Stomach (tissue), 9 donors: ENCODE measurements around the gene CISH. TPM values are rescaled to one million over a fixed set of nuclear protein-coding genes. Genes with fewer than 3 reads are reported as not detected.

ENCODE experiments used
- DNase-seq, 2 donors: peaks; one replicate each; pipeline versions ENCODE4 v3.0.0 to v3.0.0-alpha.2; 2013 to 2019
- H3K27ac ChIP-seq, 5 donors: fragments of 200-600 bp in 4 of 5; sonication (generic) in 4 of 5; one replicate each; pipeline ENCODE4 v1.5.1; 2013 to 2019; ENCODE audit warnings: mild to moderate bottlenecking in 1 of 5, moderate library complexity in 1 of 5
- H3K27me3 ChIP-seq, 3 donors: fragments of 200-600 bp; sonication (generic); one replicate each; pipeline ENCODE4 v1.5.1; 2017 to 2019; ENCODE audit warnings: mixed run types in 1 of 3
- H3K36me3 ChIP-seq, 4 donors: fragments of 200-600 bp; sonication (generic); 1 replicate in 3 of 4; 2 replicates in 1 of 4; pipeline ENCODE4 v1.5.1; 2016 to 2019
- H3K4me1 ChIP-seq, 4 donors: fragments of 200-600 bp; sonication (generic); one replicate each; pipeline ENCODE4 v1.5.1; 2016 to 2019
- H3K4me3 ChIP-seq, 4 donors: fragments of 200-600 bp; sonication (generic) in 3 of 4; one replicate each; pipeline ENCODE4 v1.5.1; 2016 to 2019; ENCODE audit warnings: mild to moderate bottlenecking in 1 of 4
- H3K9me3 ChIP-seq, 4 donors: fragments of 200-600 bp; sonication (generic); one replicate each; pipeline ENCODE4 v1.5.1; 2016 to 2019
- EP300 ChIP-seq: sonication (generic); formaldehyde crosslinking; IDR thresholded peaks from one replicate; pipeline ENCODE4 v1.6.1; 2017; ENCODE audit warnings: antibody characterized with exemption
- POLR2A ChIP-seq, 4 donors: fragments of 450-650 bp; IDR thresholded peaks; one replicate each; pipeline ENCODE4 v1.6.1; 2016; ENCODE audit warnings: antibody characterized with exemption in 4 of 4, control low read depth in 2 of 4, mild to moderate bottlenecking in 1 of 4, moderate library complexity in 1 of 4
- POLR2AphosphoS5 ChIP-seq, 3 donors: sonication (generic); formaldehyde crosslinking; IDR thresholded peaks; one replicate each; pipeline ENCODE4 v1.6.1; 2016; ENCODE audit warnings: antibody characterized with exemption in 3 of 3
- WGBS, 5 donors: extraction: QIAGEN DNeasy Blood & Tissue Kit in 3 of 5; methylation state at CpG; one replicate each; pipeline versions ENCODE4 v1.1.5 to v1.1.7; 2013 to 2018; 5-methylcytosine and 5-hydroxymethylcytosine counted together
- intact Hi-C: fragments of 100-400 bp; cut with DNase I; formaldehyde crosslinking; loops from one replicate; pipeline ENCODE4 v1.15.1; 2023; ENCODE audit warnings: low total_unique reads
- polyA plus RNA-seq, 3 donors: library from polyadenylated mRNA; stranded (reverse); fragments of 200-250 nt; gene quantifications; one replicate each; pipeline ENCODE4 v1.2.3, GENCODE V29; 2013
- total RNA-seq, 5 donors: library from RNA; depleted of rRNA; stranded (reverse); fragments of >200 nt; gene quantifications; one replicate each; pipeline versions ENCODE4 v1.1.0 to v1.2.3, GENCODE V29; 2014 to 2016
- TF ChIP-seq, protein P1 (sequence below), 7 experiments: fragments of 450-650 bp in 4 of 7; fragments of 200-600 bp in 3 of 7; sonication (generic) in 3 of 7; IDR thresholded peaks; one replicate each; pipeline ENCODE4 v1.5.1; 2016 to 2019; ENCODE audit warnings: antibody characterized with exemption in 7 of 7, control low read depth in 2 of 7, mild to moderate bottlenecking in 1 of 7
- donor health status: healthy with polysubstance abuse.
- donor health status: Bipolar disorder and iron deficiency.
- donor health status: healthy.

The CISH gene
- total and polyA plus RNA-seq, 8 donors, result 1.8 to 11.5 (median 5.6) TPM

DNA sequence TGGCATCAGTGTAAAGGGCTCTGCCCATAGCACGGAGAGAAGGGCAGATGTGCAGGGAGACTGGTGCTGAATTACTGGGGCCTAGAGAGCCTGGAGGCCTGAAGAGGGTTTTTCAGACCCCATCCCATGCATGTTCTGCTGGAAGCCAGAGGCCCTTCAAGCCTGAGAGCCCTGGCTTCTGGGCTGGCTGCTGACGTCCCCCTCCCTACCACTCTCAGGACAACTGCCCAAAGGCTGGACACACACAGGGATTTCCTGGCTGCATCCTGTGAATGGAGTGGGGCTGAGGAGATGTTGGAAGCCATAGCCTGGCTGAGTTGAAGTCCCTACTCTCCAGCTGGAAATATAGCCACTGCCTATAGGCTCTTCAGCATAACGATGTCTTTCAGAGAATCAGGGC lies 46.2 kb upstream of the CISH start:
- no peak overlapping the region for H3K4me3 ChIP-seq
- H3K4me1 ChIP-seq, result no peaks in the 10 kb centered on the region
- intact Hi-C loops, result no loop called here
- TF ChIP-seq POLR2AphosphoS5 (IDR thresholded peaks at IDR 0.05) (no peak), POLR2A (IDR thresholded peaks at IDR 0.05) (no peak), EP300 (no peak)
- TF ChIP-seq, protein P1, sequence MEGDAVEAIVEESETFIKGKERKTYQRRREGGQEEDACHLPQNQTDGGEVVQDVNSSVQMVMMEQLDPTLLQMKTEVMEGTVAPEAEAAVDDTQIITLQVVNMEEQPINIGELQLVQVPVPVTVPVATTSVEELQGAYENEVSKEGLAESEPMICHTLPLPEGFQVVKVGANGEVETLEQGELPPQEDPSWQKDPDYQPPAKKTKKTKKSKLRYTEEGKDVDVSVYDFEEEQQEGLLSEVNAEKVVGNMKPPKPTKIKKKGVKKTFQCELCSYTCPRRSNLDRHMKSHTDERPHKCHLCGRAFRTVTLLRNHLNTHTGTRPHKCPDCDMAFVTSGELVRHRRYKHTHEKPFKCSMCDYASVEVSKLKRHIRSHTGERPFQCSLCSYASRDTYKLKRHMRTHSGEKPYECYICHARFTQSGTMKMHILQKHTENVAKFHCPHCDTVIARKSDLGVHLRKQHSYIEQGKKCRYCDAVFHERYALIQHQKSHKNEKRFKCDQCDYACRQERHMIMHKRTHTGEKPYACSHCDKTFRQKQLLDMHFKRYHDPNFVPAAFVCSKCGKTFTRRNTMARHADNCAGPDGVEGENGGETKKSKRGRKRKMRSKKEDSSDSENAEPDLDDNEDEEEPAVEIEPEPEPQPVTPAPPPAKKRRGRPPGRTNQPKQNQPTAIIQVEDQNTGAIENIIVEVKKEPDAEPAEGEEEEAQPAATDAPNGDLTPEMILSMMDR (IDR thresholded peaks at IDR 0.05), result no peak
- H3K36me3 ChIP-seq, result no peaks in the 10 kb centered on the region
- no peaks in the 10 kb centered on the region for H3K9me3 ChIP-seq
- 85 to 96% (median 87%) methylated on average over 3 of the region's 3 CpGs for WGBS, 5 donors
- no peak for DNase-seq
- H3K27me3 ChIP-seq, result no peaks in the 10 kb centered on the region
- no peak overlapping the region for H3K27ac ChIP-seq

DNA sequence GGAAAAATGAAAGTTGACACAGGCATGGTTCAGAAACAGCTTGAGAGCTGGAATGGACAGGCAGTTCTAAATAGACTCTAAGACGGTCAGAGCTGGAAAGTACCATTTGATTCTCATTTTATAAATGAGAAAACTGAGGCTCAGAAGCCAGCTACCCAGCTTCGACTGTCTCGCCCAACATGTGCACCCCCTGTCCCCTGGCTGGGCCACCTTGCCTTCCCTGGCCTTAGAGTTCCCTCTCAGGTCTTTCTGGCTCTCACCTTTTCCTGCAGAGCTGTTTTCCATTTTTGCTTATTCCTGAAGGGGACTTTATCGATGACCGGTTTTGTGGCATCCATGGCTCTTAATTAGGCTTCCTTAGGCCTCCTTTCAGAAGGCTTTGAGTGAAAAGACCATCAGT lies 45.8 kb upstream of the CISH start:
- H3K9me3 ChIP-seq, result no peaks in the 10 kb centered on the region
- H3K27me3 ChIP-seq, result no peaks in the 10 kb centered on the region
- no peaks in the 10 kb centered on the region for H3K36me3 ChIP-seq
- no peak overlapping the region for H3K4me3 ChIP-seq
- 89 to 97% (median 92%) methylated on average over 5 of the region's 5 CpGs for WGBS, 5 donors
- no peak overlapping the region for H3K27ac ChIP-seq
- no peak for DNase-seq
- no peak for TF ChIP-seq POLR2AphosphoS5 (IDR thresholded peaks at IDR 0.05)
- no peak for TF ChIP-seq EP300
- no peak for TF ChIP-seq POLR2A (IDR thresholded peaks at IDR 0.05)
- TF ChIP-seq, protein P1 (IDR thresholded peaks at IDR 0.05), result no peak
- no peaks in the 10 kb centered on the region for H3K4me1 ChIP-seq
- intact Hi-C loops, result no loop called here

GRCh38 chr3:50656417-50657195 lies 45.0 kb upstream of the CISH start:
- H3K27ac ChIP-seq, result no peak overlapping the region
- intact Hi-C loops, result no loop called here
- no peaks in the 10 kb centered on the region for H3K4me1 ChIP-seq
- H3K36me3 ChIP-seq, result no peaks in the 10 kb centered on the region
- H3K9me3 ChIP-seq, result no peaks in the 10 kb centered on the region
- no peak for DNase-seq
- 57 to 68% (median 62%) methylated on average over 8 of the region's 8 CpGs for WGBS, 5 donors
- H3K27me3 ChIP-seq, result no peaks in the 10 kb centered on the region
- H3K4me3 ChIP-seq, result no peak overlapping the region
- TF ChIP-seq, protein P1 (IDR thresholded peaks at IDR 0.05), result no peak
- TF ChIP-seq EP300 (no peak), POLR2A (IDR thresholded peaks at IDR 0.05) (no peak), POLR2AphosphoS5 (IDR thresholded peaks at IDR 0.05) (no peak)

GRCh38 chr3:50655009-50655830 lies 43.6 kb upstream of the CISH start:
- H3K4me1 ChIP-seq, result no peaks in the 10 kb centered on the region
- no peaks in the 10 kb centered on the region for H3K27me3 ChIP-seq
- no peaks in the 10 kb centered on the region for H3K36me3 ChIP-seq
- H3K27ac ChIP-seq, result no peak overlapping the region
- 29 to 54% (median 51%) methylated on average over 2 to 3 of the region's 3 CpGs for WGBS, 5 donors
- TF ChIP-seq, protein P1 (IDR thresholded peaks at IDR 0.05), result no peak
- no peak for TF ChIP-seq POLR2AphosphoS5 (IDR thresholded peaks at IDR 0.05)
- no peak for TF ChIP-seq EP300
- no peak for TF ChIP-seq POLR2A (IDR thresholded peaks at IDR 0.05)
- H3K4me3 ChIP-seq, result no peak overlapping the region
- H3K9me3 ChIP-seq, result no peaks in the 10 kb centered on the region
- intact Hi-C loops, result no loop called here
- no peak for DNase-seq
